GM23248 (cell line): ENCODE measurements around the gene SORT1.

Source experiments
- EZH2 ChIP-seq: fragments of 200-600 bp; sonication (generic); IDR thresholded peaks from 2 replicates; pipeline ENCODE4 v1.6.1; 2018; ENCODE audit warnings: antibody characterized with exemption, mild to moderate bottlenecking; ENCODE audit not compliant: insufficient read depth, poor library complexity, severe bottlenecking
- EZH2phosphoT487 ChIP-seq: fragments of 200-600 bp; sonication (generic); IDR thresholded peaks from 2 replicates; pipeline ENCODE4 v1.6.1; 2018; ENCODE audit warnings: antibody characterized with exemption, moderate library complexity, mild to moderate bottlenecking, low read depth; ENCODE audit not compliant: insufficient read depth

GRCh38 chr1:109259674-109260557 is 137.8 kb downstream of the SORT1 start:
- TF ChIP-seq EZH2, result no peak
- no peak for TF ChIP-seq EZH2phosphoT487
